ENCODE results near the gene DGKB. TPM values are rescaled to one million over a fixed set of nuclear protein-coding genes. Genes with fewer than 3 reads are reported as not detected.

DGKB gene
- total RNA-seq, 2 experiments from 2014 or later = not detected

- Mint-ChIP-seq H3K27ac (no peak overlapping the region), H3K27me3 (no peaks in the 10 kb centered on the region), H3K36me3 (no peaks in the 10 kb centered on the region), H3K9me3 (no peaks in the 10 kb centered on the region), H3K4me1 (ENCODE audit: low read depth) (no peaks in the 10 kb centered on the region), H3K4me3 (no peak overlapping the region)
- POLR2A ChIA-PET = no interaction called here
- intact Hi-C loops (cut with micrococcal nuclease) = no loop called here
- CTCF ChIA-PET = no interaction called here
- DNase-seq = no peak
Measured at GRCh38 chr7:14207138-14207537, 695.4 kb downstream of the DGKB start.

DNA sequence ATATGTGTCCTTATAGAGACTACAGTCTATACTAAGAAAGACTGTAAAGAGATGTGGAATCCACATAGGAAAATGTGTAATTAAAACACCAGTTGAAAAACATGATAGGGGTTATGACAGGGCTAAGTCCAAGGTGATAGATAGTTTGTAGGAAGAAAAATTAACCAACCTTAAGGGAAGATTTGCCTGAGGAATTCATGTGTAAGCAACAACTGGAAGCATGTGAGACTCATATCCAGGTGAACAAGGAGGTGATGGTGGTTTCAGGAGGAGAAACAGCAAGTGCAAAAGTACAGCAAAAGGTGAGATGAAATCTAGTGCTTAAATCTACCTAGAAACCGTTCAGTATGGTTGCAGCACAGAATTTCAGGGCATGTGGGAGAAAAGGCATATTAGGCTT, 696.4 kb downstream of the DGKB start:
- Mint-ChIP-seq H3K36me3 (no peaks in the 10 kb centered on the region), H3K4me1 (ENCODE audit: low read depth) (no peaks in the 10 kb centered on the region), H3K27me3 (no peaks in the 10 kb centered on the region), H3K9me3 (no peaks in the 10 kb centered on the region), H3K4me3 (no peak overlapping the region), H3K27ac (no peak overlapping the region)
- CTCF ChIA-PET = no interaction called here
- POLR2A ChIA-PET = no interaction called here
- intact Hi-C loops (cut with micrococcal nuclease) = no loop called here
- no peak for DNase-seq

- Mint-ChIP-seq H3K36me3 (no peaks in the 10 kb centered on the region), H3K4me3 (no peak overlapping the region), H3K27me3 (no peaks in the 10 kb centered on the region), H3K9me3 (no peaks in the 10 kb centered on the region), H3K4me1 (ENCODE audit: low read depth) (no peaks in the 10 kb centered on the region), H3K27ac (no peak overlapping the region)
- DNase-seq = no peak
- intact Hi-C loops (cut with micrococcal nuclease) = no loop called here
- POLR2A ChIA-PET = no interaction called here
- CTCF ChIA-PET = no interaction called here
Measured at GRCh38 chr7:14201353-14201752, 701.2 kb downstream of the DGKB start.

- H3K36me3 Mint-ChIP-seq = no peaks in the 10 kb centered on the region
- no peaks in the 10 kb centered on the region for H3K27me3 Mint-ChIP-seq
- H3K9me3 Mint-ChIP-seq = no peaks in the 10 kb centered on the region
- intact Hi-C loops (cut with micrococcal nuclease) = no loop called here
- no peak for DNase-seq
- H3K4me3 Mint-ChIP-seq = no peak overlapping the region
- H3K27ac Mint-ChIP-seq = no peak overlapping the region
- ChIA-PET CTCF (no interaction called here), POLR2A (no interaction called here)
- H3K4me1 Mint-ChIP-seq (ENCODE audit: low read depth) = no peaks in the 10 kb centered on the region
Measured at GRCh38 chr7:14199336-14199735, 703.2 kb downstream of the DGKB start.

DNA sequence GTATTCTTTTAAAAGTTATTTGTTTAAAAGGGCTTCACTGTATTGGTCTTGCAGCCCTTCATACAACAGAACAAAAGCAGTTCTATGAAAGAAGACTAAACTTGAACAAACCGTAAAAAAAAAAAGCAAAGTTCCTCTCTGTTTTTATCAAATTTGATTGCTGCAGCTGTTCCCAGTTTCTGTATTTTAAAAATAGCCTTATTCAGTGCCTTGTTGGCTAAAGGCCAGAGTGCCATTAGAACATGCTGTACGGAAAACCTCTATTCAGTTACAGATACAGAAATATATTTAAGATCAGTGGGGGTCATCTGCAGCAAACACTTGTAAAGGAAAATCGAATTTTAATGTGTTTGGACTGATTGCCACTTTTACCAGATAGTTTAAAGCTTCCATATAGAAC, 705.3 kb downstream of the DGKB start:
- ChIA-PET CTCF (no interaction called here), POLR2A (no interaction called here)
- Mint-ChIP-seq H3K4me1 (ENCODE audit: low read depth) (no peaks in the 10 kb centered on the region), H3K27ac (no peak overlapping the region), H3K9me3 (no peaks in the 10 kb centered on the region), H3K4me3 (no peak overlapping the region), H3K36me3 (no peaks in the 10 kb centered on the region), H3K27me3 (no peaks in the 10 kb centered on the region)
- intact Hi-C loops (cut with micrococcal nuclease) = no loop called here
- no peak for DNase-seq

DNA sequence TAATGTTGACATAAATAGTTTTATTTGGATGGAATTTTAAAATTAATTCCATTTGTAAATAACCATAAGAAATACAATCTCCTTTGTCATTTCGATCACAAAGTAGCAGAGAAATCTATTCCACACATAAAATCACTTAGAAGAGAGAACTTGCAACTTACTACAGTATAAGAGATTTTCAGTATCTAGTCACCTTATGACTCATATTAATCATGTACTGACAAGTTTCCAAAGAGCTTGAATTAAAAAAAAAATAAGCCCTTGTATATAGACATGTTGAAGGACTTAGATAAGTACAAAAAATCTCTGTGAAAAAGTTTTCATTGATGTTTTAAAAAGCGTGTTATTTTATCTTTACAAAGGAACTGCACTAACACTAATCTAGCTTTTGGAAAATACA, 706.0 kb downstream of the DGKB start:
- ChIA-PET POLR2A (no interaction called here), CTCF (no interaction called here)
- no peaks in the 10 kb centered on the region for H3K4me1 Mint-ChIP-seq (ENCODE audit: low read depth)
- DNase-seq = no peak
- no peaks in the 10 kb centered on the region for H3K36me3 Mint-ChIP-seq
- no peak overlapping the region for H3K27ac Mint-ChIP-seq
- no peaks in the 10 kb centered on the region for H3K9me3 Mint-ChIP-seq
- no peak overlapping the region for H3K4me3 Mint-ChIP-seq
- intact Hi-C loops (cut with micrococcal nuclease) = no loop called here
- no peaks in the 10 kb centered on the region for H3K27me3 Mint-ChIP-seq

DNA sequence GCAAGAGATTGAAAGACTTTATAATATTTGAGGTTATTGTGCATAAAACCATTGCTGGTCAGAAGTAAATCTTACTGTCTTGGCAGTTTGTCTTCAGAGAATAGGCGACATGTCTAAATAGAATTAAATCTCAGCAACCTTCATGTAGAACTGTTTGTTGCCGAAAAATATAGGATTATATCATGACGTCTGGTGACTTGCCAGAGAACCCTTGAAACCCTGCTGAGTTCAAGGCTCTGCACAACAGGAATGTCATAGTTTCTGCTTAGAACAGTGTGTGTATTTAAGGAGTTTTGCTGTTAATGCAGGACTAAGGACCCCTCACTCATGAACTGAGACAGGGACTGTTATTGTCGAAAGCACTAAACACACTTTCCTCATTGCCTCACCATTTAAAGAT, 706.7 kb downstream of the DGKB start:
- Mint-ChIP-seq H3K9me3 (no peaks in the 10 kb centered on the region), H3K27me3 (no peaks in the 10 kb centered on the region), H3K36me3 (no peaks in the 10 kb centered on the region), H3K27ac (no peak overlapping the region), H3K4me1 (ENCODE audit: low read depth) (no peaks in the 10 kb centered on the region), H3K4me3 (no peak overlapping the region)
- POLR2A ChIA-PET = no interaction called here
- intact Hi-C loops (cut with micrococcal nuclease) = no loop called here
- CTCF ChIA-PET = no interaction called here
- DNase-seq = no peak

DNA sequence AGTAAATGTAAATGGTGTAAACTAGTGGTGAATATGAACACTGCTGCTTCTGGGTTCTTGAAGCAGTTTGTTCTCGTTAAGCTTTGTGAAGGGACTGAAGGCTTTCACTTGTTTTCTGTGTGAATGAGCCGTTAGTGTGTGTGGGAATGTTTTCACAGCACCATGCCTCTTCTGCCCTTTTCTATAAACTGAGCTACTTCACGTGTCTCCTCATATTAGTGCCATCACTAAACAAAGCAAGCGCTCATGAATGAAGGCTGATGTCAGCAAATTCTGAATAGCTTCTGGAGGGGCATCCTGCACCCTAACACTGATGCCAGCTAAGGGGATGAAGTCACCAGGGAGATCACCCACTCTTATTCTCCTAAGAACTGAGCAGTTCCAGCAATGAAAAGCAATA, 707.5 kb downstream of the DGKB start:
- intact Hi-C loops (cut with micrococcal nuclease) = no loop called here
- CTCF ChIA-PET = no interaction called here
- H3K27ac Mint-ChIP-seq = no peak overlapping the region
- H3K9me3 Mint-ChIP-seq = no peaks in the 10 kb centered on the region
- no peak for DNase-seq
- POLR2A ChIA-PET = no interaction called here
- H3K36me3 Mint-ChIP-seq = no peaks in the 10 kb centered on the region
- no peaks in the 10 kb centered on the region for H3K27me3 Mint-ChIP-seq
- no peak overlapping the region for H3K4me3 Mint-ChIP-seq
- H3K4me1 Mint-ChIP-seq (ENCODE audit: low read depth) = no peaks in the 10 kb centered on the region

GRCh38 chr7:14191686-14192098, 710.9 kb downstream of the DGKB start:
- ChIA-PET POLR2A (no interaction called here), CTCF (no interaction called here)
- intact Hi-C loops (cut with micrococcal nuclease) = no loop called here
- Mint-ChIP-seq H3K4me1 (ENCODE audit: low read depth) (no peaks in the 10 kb centered on the region), H3K36me3 (no peaks in the 10 kb centered on the region), H3K27ac (no peak overlapping the region), H3K9me3 (peaks cover 3% of the 10 kb centered on the region), H3K4me3 (no peak overlapping the region), H3K27me3 (no peaks in the 10 kb centered on the region)
- no peak for DNase-seq

GRCh38 chr7:14184292-14184864, 718.2 kb downstream of the DGKB start:
- no peak for DNase-seq
- H3K27ac Mint-ChIP-seq = no peak overlapping the region
- POLR2A ChIA-PET = no interaction called here
- H3K4me3 Mint-ChIP-seq = no peak overlapping the region
- peaks cover 3% of the 10 kb centered on the region for H3K9me3 Mint-ChIP-seq
- no peaks in the 10 kb centered on the region for H3K27me3 Mint-ChIP-seq
- no peaks in the 10 kb centered on the region for H3K4me1 Mint-ChIP-seq (ENCODE audit: low read depth)
- intact Hi-C loops (cut with micrococcal nuclease) = no loop called here
- H3K36me3 Mint-ChIP-seq = no peaks in the 10 kb centered on the region
- CTCF ChIA-PET = no interaction called here

GRCh38 chr7:14179781-14180180, 722.8 kb downstream of the DGKB start:
- no peak overlapping the region for H3K27ac Mint-ChIP-seq
- no peaks in the 10 kb centered on the region for H3K9me3 Mint-ChIP-seq
- POLR2A ChIA-PET = no interaction called here
- CTCF ChIA-PET = no interaction called here
- no peaks in the 10 kb centered on the region for H3K4me1 Mint-ChIP-seq (ENCODE audit: low read depth)
- intact Hi-C loops (cut with micrococcal nuclease) = no loop called here
- H3K4me3 Mint-ChIP-seq = no peak overlapping the region
- no peak for DNase-seq
- no peaks in the 10 kb centered on the region for H3K36me3 Mint-ChIP-seq
- no peaks in the 10 kb centered on the region for H3K27me3 Mint-ChIP-seq

DNA sequence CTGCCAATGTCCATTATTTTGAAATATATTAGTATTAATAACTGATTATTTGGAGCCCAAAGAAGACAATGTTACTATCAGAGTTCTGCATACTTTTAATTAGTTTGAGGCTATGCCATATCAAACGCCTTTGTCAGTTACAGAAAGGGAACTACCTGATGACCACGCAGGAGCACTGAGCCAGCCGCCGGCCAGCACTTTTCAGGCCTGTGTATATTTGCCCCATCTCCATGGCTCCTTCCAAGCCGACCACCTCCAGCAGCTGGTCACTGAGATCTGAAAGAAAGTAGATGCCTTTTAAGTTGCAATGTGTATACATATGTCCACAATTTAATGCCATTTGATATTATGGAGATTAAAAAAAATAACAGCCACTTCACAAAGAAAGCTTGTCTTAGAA, 724.7 kb downstream of the DGKB start:
- no peaks in the 10 kb centered on the region for H3K36me3 Mint-ChIP-seq
- H3K27me3 Mint-ChIP-seq = no peaks in the 10 kb centered on the region
- POLR2A ChIA-PET = no interaction called here
- no peaks in the 10 kb centered on the region for H3K4me1 Mint-ChIP-seq (ENCODE audit: low read depth)
- CTCF ChIA-PET = no interaction called here
- intact Hi-C loops (cut with micrococcal nuclease) = no loop called here
- H3K4me3 Mint-ChIP-seq = no peak overlapping the region
- H3K9me3 Mint-ChIP-seq = no peaks in the 10 kb centered on the region
- H3K27ac Mint-ChIP-seq = no peak overlapping the region
- no peak for DNase-seq

DNA sequence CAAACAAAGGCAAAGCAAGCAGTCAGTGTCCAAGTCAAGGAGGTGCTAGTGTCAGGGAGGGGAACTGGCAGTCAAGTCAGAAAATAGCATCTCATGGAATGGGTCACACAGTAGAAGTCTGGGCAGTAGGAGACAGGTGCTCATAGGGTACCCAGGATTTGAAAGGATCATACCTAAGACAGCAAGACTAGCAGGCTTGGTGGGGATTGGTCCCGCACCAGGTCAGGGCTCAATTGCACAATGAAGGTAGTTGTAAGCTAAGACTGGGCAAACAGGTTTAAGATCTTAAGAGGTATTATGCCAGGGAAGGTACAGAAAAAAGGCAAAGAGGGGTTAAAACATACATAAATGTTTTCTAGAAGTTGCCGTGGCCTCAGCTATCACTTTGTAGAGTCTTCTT, 731.7 kb downstream of the DGKB start:
- Mint-ChIP-seq H3K4me1 (ENCODE audit: low read depth) (no peaks in the 10 kb centered on the region), H3K27ac (no peak overlapping the region), H3K36me3 (no peaks in the 10 kb centered on the region), H3K27me3 (no peaks in the 10 kb centered on the region), H3K4me3 (no peak overlapping the region), H3K9me3 (peaks cover 26% of the 10 kb centered on the region)
- intact Hi-C loops (cut with micrococcal nuclease) = no loop called here
- CTCF ChIA-PET = no interaction called here
- no peak for DNase-seq
- POLR2A ChIA-PET = no interaction called here

DNA sequence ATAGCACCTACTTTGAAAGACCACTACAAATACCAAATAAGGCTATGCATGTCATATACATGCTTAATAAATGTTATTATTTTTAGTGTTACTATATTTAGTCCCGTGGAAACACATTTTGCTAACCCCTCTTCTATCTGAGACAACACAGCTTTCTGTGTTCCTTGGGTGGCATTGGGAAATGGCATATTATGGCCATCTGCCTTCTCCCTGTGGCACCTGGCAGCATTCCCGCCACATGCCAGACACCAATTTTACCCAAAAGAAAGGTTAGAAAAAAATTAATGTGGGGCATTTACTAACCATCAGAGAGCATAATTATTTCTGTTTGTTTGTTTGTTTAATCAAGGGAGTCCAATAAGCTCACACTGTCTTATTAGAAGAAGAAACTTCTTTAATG, 744.4 kb downstream of the DGKB start:
- DNase-seq = no peak
- CTCF ChIA-PET = no interaction called here
- no peaks in the 10 kb centered on the region for H3K4me1 Mint-ChIP-seq (ENCODE audit: low read depth)
- no peaks in the 10 kb centered on the region for H3K36me3 Mint-ChIP-seq
- H3K4me3 Mint-ChIP-seq = no peak overlapping the region
- intact Hi-C loops (cut with micrococcal nuclease) = no loop called here
- no peaks in the 10 kb centered on the region for H3K27me3 Mint-ChIP-seq
- no peak overlapping the region for H3K27ac Mint-ChIP-seq
- POLR2A ChIA-PET = no interaction called here
- H3K9me3 Mint-ChIP-seq = peaks cover 3% of the 10 kb centered on the region
